ENCODE results near the gene SYT9.
"Not testable (repeated sequence)": the region's sequence is repeated elsewhere in the genome, so short reads cannot be mapped to it uniquely, and the experiment has no call there.

DNA sequence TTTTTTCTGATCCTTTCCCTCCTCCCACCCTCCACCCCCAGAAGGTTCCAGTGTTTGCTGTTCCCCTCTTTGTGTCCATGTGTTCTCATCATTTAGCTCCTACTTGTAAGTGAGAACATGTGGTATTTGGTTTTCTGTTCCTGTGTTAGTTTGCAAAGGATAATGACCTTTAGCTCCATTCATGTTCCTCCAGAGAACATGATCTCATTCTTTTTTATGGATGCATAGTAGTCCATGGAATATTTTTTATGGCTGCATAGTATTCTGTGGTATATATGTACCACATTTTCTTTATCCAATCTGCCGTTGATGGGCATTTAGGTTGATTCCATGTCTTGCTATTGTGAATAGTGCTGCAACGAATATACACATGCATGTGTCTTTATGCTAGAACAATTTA lies 83.7 kb downstream of the SYT9 start:
- TF ChIP-seq, protein P1, sequence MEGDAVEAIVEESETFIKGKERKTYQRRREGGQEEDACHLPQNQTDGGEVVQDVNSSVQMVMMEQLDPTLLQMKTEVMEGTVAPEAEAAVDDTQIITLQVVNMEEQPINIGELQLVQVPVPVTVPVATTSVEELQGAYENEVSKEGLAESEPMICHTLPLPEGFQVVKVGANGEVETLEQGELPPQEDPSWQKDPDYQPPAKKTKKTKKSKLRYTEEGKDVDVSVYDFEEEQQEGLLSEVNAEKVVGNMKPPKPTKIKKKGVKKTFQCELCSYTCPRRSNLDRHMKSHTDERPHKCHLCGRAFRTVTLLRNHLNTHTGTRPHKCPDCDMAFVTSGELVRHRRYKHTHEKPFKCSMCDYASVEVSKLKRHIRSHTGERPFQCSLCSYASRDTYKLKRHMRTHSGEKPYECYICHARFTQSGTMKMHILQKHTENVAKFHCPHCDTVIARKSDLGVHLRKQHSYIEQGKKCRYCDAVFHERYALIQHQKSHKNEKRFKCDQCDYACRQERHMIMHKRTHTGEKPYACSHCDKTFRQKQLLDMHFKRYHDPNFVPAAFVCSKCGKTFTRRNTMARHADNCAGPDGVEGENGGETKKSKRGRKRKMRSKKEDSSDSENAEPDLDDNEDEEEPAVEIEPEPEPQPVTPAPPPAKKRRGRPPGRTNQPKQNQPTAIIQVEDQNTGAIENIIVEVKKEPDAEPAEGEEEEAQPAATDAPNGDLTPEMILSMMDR (IDR thresholded peaks at IDR 0.05): not testable (repeated sequence)
- not testable (repeated sequence) for TF ChIP-seq POLR2A (IDR thresholded peaks at IDR 0.05)
